Common myeloid progenitor, CD34-positive (primary cell): ENCODE data around the gene EPM2A.

Experiments used
- CTCF ChIA-PET: fragments of 350-600 bp; sonication (Branson Sonifier 250); formaldehyde crosslinking; loops from one replicate; lab custom pipeline; 2021; ENCODE audit warnings: antibody characterized with exemption; lab: Charles Lee
- POLR2A ChIA-PET: fragments of 350-600 bp; sonication (Branson Sonifier 250); formaldehyde crosslinking; loops from one replicate; lab custom pipeline; 2021; ENCODE audit warnings: antibody characterized with exemption; lab: Charles Lee
- DNase-seq, 3 donors: peaks; one replicate each; pipeline versions ENCODE4 v3.0.0 to v3.0.0-alpha.2; 2013
- H3K27ac ChIP-seq, 2 experiments: 1 replicate in 1 of 2; 2 replicates in 1 of 2; pipeline ENCODE4 v1.7.0; 2013; ENCODE audit warnings: inconsistent platforms in 2 of 2, low read length in 2 of 2, mild to moderate bottlenecking in 2 of 2, low read depth in 1 of 2, moderate library complexity in 1 of 2; ENCODE audit not compliant: severe bottlenecking in 2 of 2, insufficient read depth in 1 of 2, poor library complexity in 1 of 2
- H3K27me3 ChIP-seq, 5 experiments: replicated peaks in 2 of 5; 1 replicate in 3 of 5; 2 replicates in 2 of 5; pipeline versions ENCODE4 v1.6.1 to v1.7.0; 2013; ENCODE audit warnings: low read length in 4 of 5, mild to moderate bottlenecking in 2 of 5, moderate library complexity in 2 of 5, inconsistent platforms in 1 of 5; ENCODE audit not compliant: insufficient read depth in 5 of 5, control insufficient read depth in 4 of 5
- H3K36me3 ChIP-seq, 4 experiments: 1 replicate in 2 of 4; 2 replicates in 2 of 4; pipeline versions ENCODE4 v1.6.1 to v1.7.0; 2013; ENCODE audit warnings: low read length in 3 of 4, control low read depth in 1 of 4, mild to moderate bottlenecking in 1 of 4; ENCODE audit not compliant: control insufficient read depth in 4 of 4, insufficient read depth in 4 of 4
- H3K4me1 ChIP-seq, 4 experiments: 1 replicate in 3 of 4; 2 replicates in 1 of 4; pipeline versions ENCODE4 v1.6.1 to v1.7.1; 2013; ENCODE audit warnings: low read length in 3 of 4, mild to moderate bottlenecking in 3 of 4, control low read depth in 1 of 4, inconsistent platforms in 1 of 4, moderate library complexity in 1 of 4; ENCODE audit not compliant: control insufficient read depth in 4 of 4, insufficient read depth in 4 of 4; ENCODE audit errors: control extremely low read depth in 1 of 4
- H3K4me3 ChIP-seq, 7 experiments: 1 replicate in 4 of 7; 2 replicates in 3 of 7; pipeline versions ENCODE4 v1.5.1 to v1.7.0; 2013; ENCODE audit warnings: mild to moderate bottlenecking in 7 of 7, low read length in 6 of 7, moderate library complexity in 6 of 7, inconsistent platforms in 2 of 7, low read depth in 2 of 7, control low read depth in 1 of 7; ENCODE audit not compliant: insufficient read depth in 4 of 7, control insufficient read depth in 1 of 7; ENCODE audit errors: extremely low read depth in 1 of 7
- H3K9me3 ChIP-seq, 5 experiments: 1 replicate in 4 of 5; 2 replicates in 1 of 5; pipeline versions ENCODE4 v1.6.1 to v1.7.1; 2013; ENCODE audit warnings: low read length in 4 of 5, mild to moderate bottlenecking in 2 of 5, inconsistent platforms in 1 of 5, low read depth in 1 of 5, moderate library complexity in 1 of 5; ENCODE audit not compliant: control insufficient read depth in 4 of 5, insufficient read depth in 2 of 5; ENCODE audit errors: control extremely low read depth in 1 of 5
- WGBS: methylation state at CpG from one replicate; pipeline ENCODE4 v1.1.5; 2013; ENCODE audit not compliant: insufficient coverage; 5-methylcytosine and 5-hydroxymethylcytosine counted together

EPM2A gene

GRCh38 chr6:145758113-145758512 is 22.8 kb upstream of the EPM2A start:
- Histone ChIP-seq H3K9me3 (peaks cover 0 to 2% (median 0%) of the 10 kb centered on the region in 5 experiments), H3K4me1 (no peaks in the 10 kb centered on the region), H3K27ac (no peak overlapping the region), H3K4me3 (no peak overlapping the region), H3K36me3 (no peaks in the 10 kb centered on the region), H3K27me3 (no peaks in the 10 kb centered on the region)
- DNase-seq, result no peak
- no CpG with 5 or more reads among the region's 4 CpGs for WGBS
- ChIA-PET POLR2A (no interaction called here), CTCF (no interaction called here)

DNA sequence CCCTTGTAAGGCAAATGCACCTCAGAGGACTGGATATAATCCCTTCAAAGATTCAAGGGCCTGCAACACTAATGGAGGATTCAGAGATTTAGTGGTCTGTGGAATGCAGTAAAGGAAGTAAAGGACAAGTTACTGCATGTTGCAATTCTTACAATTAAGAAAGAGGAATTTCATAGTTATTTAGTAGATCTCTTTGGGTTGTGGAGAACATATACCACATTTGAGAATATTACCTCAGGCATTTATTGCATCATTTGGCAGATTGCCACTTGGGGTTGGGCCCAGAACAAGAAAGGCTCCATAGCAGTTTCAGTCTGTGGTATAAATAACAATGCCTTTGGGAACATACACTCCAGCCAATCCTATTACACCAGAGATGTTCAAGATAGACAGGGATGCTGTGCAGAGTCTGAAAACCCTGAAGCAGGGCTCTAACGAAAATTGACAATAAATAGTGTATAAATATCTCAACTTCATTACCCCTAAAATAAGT is 20.9 kb upstream of the EPM2A start:
- no peaks in the 10 kb centered on the region for H3K4me1 ChIP-seq
- peaks cover 0 to 2% (median 0%) of the 10 kb centered on the region in 5 experiments for H3K9me3 ChIP-seq
- WGBS, result no CpG with 5 or more reads among the region's 1 CpG
- ChIA-PET CTCF (no interaction called here), POLR2A (no interaction called here)
- no peaks in the 10 kb centered on the region for H3K27me3 ChIP-seq
- H3K36me3 ChIP-seq, result no peaks in the 10 kb centered on the region
- no peak overlapping the region for H3K27ac ChIP-seq
- H3K4me3 ChIP-seq, result no peak overlapping the region
- DNase-seq, result peak in 2 of 3 donors; percentile 34 to 43

GRCh38 chr6:145755682-145756081 is 20.4 kb upstream of the EPM2A start:
- Histone ChIP-seq H3K9me3 (peaks cover 0 to 2% (median 0%) of the 10 kb centered on the region in 5 experiments), H3K27ac (no peak overlapping the region), H3K36me3 (no peaks in the 10 kb centered on the region), H3K27me3 (no peaks in the 10 kb centered on the region), H3K4me1 (no peaks in the 10 kb centered on the region), H3K4me3 (no peak overlapping the region)
- ChIA-PET CTCF (no interaction called here), POLR2A (no interaction called here)
- DNase-seq, result no peak

DNA sequence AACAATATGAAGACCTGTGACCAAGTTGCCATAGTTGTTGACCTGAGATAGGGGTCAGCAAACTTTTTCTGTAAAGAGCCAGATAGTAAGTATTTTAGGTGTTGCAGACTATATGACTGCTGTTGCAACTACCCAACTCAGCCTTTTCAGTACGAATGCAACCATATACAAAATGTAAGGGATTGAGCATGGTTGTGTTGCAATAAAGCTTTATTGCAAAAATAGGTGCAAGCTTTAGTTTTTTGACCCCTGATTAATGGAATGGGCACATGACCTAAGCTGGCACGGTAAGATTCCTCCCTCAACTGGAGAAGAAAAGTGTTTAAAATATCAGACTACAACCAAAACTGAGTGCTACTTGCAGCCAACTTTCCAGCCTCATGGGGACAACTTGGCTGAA is 17.3 kb upstream of the EPM2A start:
- H3K4me1 ChIP-seq, result peaks cover 0 to 7% (median 5%) of the 10 kb centered on the region in 4 experiments
- no CpG with 5 or more reads among the region's 2 CpGs for WGBS
- H3K27ac ChIP-seq, result no peak overlapping the region
- peaks cover 0 to 2% (median 0%) of the 10 kb centered on the region in 5 experiments for H3K9me3 ChIP-seq
- H3K36me3 ChIP-seq, result no peaks in the 10 kb centered on the region
- ChIA-PET CTCF (no interaction called here), POLR2A (no interaction called here)
- no peak for DNase-seq
- no peaks in the 10 kb centered on the region for H3K27me3 ChIP-seq
- no peak overlapping the region for H3K4me3 ChIP-seq

DNA sequence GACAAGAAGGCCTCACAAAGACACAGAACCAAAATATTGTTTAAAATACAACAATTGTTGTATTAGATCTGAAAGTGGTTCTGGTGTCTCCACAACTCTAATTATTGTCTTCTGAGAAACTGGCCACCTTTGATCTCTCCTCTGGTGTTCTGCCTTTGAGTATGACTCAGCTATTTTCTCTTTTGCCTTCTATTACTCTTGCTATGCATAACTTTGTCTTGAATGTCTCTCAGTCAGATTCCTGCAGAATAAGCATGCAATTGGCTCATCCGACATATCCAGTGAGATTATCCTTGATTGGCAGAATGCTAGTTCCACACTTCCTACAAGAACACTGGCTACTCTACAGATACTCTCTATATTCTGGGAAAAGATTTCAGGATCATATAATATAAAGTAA is 14.3 kb upstream of the EPM2A start:
- Histone ChIP-seq H3K4me3 (peak overlapping the region in 2 of 7 experiments; percentile 4 to 30), H3K36me3 (no peaks in the 10 kb centered on the region), H3K27ac (peak overlapping the region in 1 of 2 experiments; percentile 67), H3K9me3 (peaks cover 0 to 2% (median 0%) of the 10 kb centered on the region in 5 experiments), H3K27me3 (no peaks in the 10 kb centered on the region), H3K4me1 (peaks cover 0 to 7% (median 5%) of the 10 kb centered on the region in 4 experiments)
- 33% methylated on average over 1 of the region's 1 CpG for WGBS
- CTCF ChIA-PET, result no interaction called here
- peak; percentile 35 to 82 (median 75) for DNase-seq
- POLR2A ChIA-PET, result no interaction called here

DNA sequence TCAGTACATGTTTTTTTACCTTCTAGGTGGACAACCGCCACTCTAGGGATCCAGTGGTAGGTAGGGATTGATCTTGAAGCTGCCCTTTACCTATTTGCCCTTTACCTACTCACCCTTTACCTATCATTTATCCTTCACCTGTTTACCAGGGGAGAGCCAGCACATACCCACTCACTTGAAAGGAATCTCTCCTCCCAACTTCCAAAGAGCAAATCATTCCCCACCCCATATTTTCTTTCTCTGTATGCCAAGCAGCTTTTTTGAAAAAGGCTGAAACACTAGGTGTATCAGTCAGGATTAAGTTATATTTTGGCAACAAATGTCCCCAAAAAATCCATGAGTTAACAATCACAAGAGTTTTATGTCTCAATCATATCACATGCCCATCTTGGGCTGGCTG is 10.5 kb upstream of the EPM2A start:
- no CpG with 5 or more reads among the region's 1 CpG for WGBS
- H3K4me1 ChIP-seq, result peaks cover 0 to 7% (median 5%) of the 10 kb centered on the region in 4 experiments
- H3K27me3 ChIP-seq, result no peaks in the 10 kb centered on the region
- no peaks in the 10 kb centered on the region for H3K36me3 ChIP-seq
- H3K9me3 ChIP-seq, result no peaks in the 10 kb centered on the region
- no peak overlapping the region for H3K4me3 ChIP-seq
- DNase-seq, result no peak
- ChIA-PET POLR2A (no interaction called here), CTCF (interaction anchor here (0.8 to 1.4 kb wide), 2 partner anchors 9 to 13 kb away, joined by 4 read pairs; no protein-coding TSS in a partner anchor)
- no peak overlapping the region for H3K27ac ChIP-seq

- WGBS, result no CpG with 5 or more reads among the region's 2 CpGs
- ChIA-PET POLR2A (no interaction called here), CTCF (no interaction called here)
- H3K9me3 ChIP-seq, result no peaks in the 10 kb centered on the region
- no peaks in the 10 kb centered on the region for H3K36me3 ChIP-seq
- H3K4me3 ChIP-seq, result no peak overlapping the region
- no peaks in the 10 kb centered on the region for H3K27me3 ChIP-seq
- no peak for DNase-seq
- H3K27ac ChIP-seq, result no peak overlapping the region
- H3K4me1 ChIP-seq, result peaks cover 0 to 3% (median 1%) of the 10 kb centered on the region in 4 experiments
Observed at GRCh38 chr6:145744619-145745018, 9.3 kb upstream of the EPM2A start.
